Caki2 (cell line): ENCODE data around the gene TGM5. TPM values are rescaled to one million over a fixed set of nuclear protein-coding genes. Genes with fewer than 3 reads are reported as not detected.
"Not testable (repeated sequence)": the region's sequence is repeated elsewhere in the genome, so short reads cannot be mapped to it uniquely, and the experiment has no call there.

Source experiments
- DNase-seq: peaks from one replicate; pipeline ENCODE4 v3.0.0-alpha.2; 2015; ENCODE audit warnings: low read depth
- in situ Hi-C: cut with HindIII; loops from 2 replicates; pipeline ENCODE4 v1.10.0; 2016; ENCODE audit warnings: low sequenced_read_pairs, low pct_unique_long_range_greater_than_20kb, mixed read lengths
- total RNA-seq: library from RNA; depleted of rRNA; stranded (reverse); fragments of >200 nt; shearing (Covaris generic); gene quantifications from 2 replicates; pipeline ENCODE4 v1.2.3, GENCODE V29; 2014; ENCODE audit warnings: low replicate concordance

Gene TGM5
- total RNA-seq, 1 experiment from 2014 or later = not detected

- in situ Hi-C loops = no loop called here
- no peak for DNase-seq
Observed at GRCh38 chr15:43226436-43227305, 40.1 kb downstream of the TGM5 start.

- in situ Hi-C loops, DNase-seq: not testable (repeated sequence)
Observed at GRCh38 chr15:43225950-43226255, 40.8 kb downstream of the TGM5 start.

DNA sequence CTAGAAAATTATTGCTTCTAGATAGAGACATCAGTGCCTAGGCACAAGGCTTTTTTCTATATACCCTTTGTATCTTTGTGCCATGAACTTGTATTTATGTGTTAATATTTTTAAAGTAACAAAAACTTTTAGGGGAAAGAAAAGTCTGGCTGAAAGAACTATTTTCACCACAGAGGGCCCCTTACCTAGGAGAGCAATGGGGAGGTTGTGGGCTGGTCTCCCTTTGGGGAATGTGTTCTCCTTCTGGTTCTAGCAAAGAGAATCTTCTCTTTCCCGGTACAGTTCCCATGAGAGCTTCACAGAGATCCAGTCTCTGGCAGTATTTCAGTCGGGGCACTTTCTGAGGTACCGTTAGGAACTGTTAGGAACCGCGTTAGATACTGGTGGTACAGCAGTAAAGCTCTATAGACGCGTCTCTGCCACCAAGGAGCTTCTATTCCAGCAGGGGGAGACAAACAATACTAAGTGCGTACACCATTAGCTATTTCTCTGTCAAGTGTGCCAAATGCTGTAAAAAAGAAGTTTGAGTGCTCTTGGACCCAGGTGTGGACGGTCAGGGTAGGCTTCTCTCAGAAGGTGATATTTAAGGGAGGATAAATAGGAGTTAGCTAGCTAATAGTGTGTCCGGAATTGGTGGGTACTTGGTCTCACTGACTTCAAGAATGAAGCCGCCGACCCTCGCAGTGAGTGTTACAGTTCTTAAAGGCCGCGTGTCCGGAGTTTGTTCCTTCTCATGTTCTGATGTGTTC is 41.4 kb downstream of the TGM5 start:
- DNase-seq = peak; percentile 29
- in situ Hi-C loops = no loop called here

DNA sequence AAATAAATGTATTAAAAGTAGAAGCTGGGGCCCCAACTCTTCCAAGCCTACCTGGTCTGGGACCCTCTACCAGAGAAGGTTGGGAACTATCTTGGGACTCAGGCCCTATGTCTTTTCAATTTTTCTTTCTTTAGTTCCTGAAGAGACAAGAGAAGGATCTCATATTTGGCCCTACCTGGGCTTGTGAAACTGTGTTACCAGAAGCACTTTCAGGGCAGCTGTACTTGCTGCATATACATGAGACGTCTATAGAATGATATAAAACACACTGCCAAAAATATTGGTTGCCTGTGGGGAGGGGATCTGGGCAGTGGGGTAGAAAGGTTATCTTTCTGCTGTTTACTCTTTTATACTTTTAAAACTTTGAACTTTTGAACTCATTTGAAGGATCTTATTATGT is 45.3 kb downstream of the TGM5 start:
- no peak for DNase-seq
- in situ Hi-C loops = no loop called here

- DNase-seq = no peak
- in situ Hi-C loops = no loop called here
Observed at GRCh38 chr15:43220991-43221403, 45.7 kb downstream of the TGM5 start, which contains the start of gene EPB42. TSS of gene EPB42 (minus strand) at chr15:43221018. CDS start at chr15:43220825, 193 bp downstream.

- no peak for DNase-seq
- in situ Hi-C loops = no loop called here
Observed at GRCh38 chr15:43219929-43220928, 46.5 kb downstream of the TGM5 start.

DNA sequence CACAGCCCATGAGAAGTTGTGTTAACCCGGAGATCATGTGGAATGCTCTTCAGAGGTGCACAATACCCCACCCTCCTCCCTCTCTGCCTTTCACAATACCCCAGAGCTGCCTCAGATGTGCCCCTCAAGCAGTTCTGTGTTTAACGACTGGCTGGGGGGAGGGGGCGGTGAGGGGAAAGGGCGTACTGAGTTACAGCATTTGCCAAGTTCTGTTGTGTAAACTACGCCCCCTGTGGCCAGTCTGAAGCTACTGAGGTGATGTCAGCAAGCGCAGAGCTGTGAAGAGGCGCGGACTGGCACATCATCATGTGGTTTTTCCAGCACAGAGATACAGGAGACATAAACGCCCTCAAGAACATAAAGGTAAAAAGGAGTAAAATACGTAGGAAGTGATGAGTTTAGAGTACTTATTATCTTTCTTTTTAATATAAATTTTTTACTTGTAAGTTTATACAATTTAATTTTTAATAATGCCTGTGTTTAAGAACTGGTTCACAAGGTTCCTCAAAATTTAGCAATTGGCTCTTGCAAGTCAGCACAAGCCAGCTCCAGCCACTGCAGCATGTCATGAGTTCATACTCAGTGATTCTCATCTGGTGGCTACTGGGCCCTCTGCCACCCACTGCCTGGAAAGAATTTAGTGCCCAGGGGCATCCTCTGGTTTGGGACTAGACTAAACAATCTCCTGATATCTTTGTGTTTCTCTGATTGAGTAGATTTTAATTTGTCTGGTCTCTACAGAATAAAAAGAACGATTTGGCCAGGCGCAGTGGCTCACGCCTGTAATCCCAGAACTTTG is 47.6 kb downstream of the TGM5 start:
- in situ Hi-C loops = no loop called here

GRCh38 chr15:43215961-43216360 is 50.8 kb downstream of the TGM5 start:
- in situ Hi-C loops = no loop called here
- DNase-seq = no peak

More for the DNA sequence above, 47.6 kb downstream of the TGM5 start:
- DNase-seq = no peak

DNA sequence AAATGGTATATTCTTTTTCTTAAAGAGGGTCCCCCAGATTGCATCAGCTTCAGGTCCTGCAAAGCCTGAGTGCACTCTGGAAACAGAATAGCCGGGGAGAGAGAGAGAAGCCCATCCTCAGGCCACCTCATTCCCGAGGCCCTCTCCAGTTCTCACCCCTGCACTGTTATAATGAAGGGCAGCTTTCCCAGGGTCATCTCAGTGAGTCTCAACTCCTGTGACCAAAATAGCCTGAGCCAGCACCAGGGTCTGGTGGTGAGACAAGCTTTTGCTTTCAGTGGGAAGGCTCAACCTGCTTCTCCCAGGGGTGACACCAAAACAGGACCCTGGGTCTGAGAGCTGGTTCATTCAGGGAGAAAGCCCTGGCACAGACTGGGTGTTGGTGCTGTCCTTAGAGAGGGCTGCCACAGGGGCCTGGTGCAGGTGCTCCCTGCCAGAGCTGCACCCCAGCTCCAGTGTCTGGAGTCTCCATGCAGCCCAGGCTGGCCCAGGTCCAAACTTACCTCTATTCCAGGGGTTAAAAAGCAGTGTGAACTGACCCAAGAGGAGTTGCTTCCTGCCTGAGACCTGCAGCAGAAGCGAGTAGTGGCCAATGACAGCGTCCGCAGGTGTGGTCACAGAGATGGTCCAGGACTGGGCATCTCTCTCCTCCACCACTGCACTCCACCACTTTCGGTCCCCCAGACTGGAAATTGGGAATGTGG is 52.0 kb downstream of the TGM5 start:
- in situ Hi-C loops = no loop called here
- DNase-seq = no peak

GRCh38 chr15:43214169-43214568 is 52.6 kb downstream of the TGM5 start:
- no peak for DNase-seq
- in situ Hi-C loops = no loop called here

- in situ Hi-C loops = no loop called here
- DNase-seq = no peak
Observed at GRCh38 chr15:43213466-43213865, 53.3 kb downstream of the TGM5 start.

DNA sequence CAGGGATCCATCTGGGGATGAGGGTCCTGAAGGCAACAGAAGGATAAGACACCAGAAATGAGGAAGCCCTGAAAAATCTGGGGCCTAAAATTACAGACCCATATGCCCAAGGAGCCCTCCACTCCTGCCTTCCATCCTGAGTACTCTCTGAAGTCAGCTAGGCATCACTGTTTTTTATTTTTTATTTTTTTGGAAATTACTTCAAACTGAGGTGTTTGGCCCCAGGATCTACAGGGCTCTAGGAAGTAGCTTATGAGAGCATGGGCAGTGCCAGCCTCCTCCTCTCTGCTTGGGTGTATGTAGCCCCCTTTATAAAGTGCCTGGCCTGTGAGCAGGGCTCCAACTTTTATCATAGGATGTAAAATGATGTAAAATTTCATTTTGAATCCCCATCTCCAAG is 53.8 kb downstream of the TGM5 start:
- DNase-seq = no peak
- in situ Hi-C loops = no loop called here

GRCh38 chr15:43212299-43212698 is 54.4 kb downstream of the TGM5 start:
- no peak for DNase-seq
- in situ Hi-C loops = no loop called here

- in situ Hi-C loops = no loop called here
- DNase-seq = no peak
Observed at GRCh38 chr15:43211224-43211735, 55.4 kb downstream of the TGM5 start.

DNA sequence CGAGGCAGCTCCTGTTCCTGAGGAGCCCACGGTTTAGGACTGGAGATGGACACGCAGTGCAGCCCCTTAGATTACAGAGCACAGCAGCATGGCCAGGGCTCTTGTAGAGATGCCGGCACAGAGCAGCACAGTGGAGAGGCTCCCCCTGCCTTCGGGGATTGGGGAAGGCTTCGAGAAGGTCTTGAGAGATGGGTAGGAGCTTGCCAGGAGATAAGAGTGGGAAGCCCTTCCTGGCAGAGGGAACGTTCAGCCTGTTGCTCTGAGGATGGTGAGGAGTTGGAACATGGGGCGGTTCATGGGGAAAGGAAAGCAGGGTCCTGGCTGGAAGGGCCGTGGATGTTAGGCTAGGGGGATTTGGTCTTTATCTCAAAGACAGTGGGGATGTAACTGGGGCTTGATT is 55.9 kb downstream of the TGM5 start:
- DNase-seq = no peak
- in situ Hi-C loops = no loop called here

GRCh38 chr15:43210172-43210745 is 56.5 kb downstream of the TGM5 start:
- DNase-seq = no peak
- in situ Hi-C loops = no loop called here
